T-helper 2 cell treated with Interferon-gamma antibody and Interleukin-4, amounts not matched to agents 100 ng/mL and 5 ng/mL, for 36 hours (primary cell): Measurements from ENCODE around the gene TASP1. TPM values are rescaled to one million over a fixed set of nuclear protein-coding genes. Genes with fewer than 3 reads are reported as not detected.
"Not testable (repeated sequence)": the region's sequence is repeated elsewhere in the genome, so short reads cannot be mapped to it uniquely, and the experiment has no call there.

Experiments
- intact Hi-C: fragments of 100-400 bp; cut with micrococcal nuclease; formaldehyde crosslinking; loops from one replicate; pipeline ENCODE4 v1.15.1; 2023
- total RNA-seq: library from RNA; stranded (reverse); gene quantifications from 2 replicates; pipeline ENCODE4 v1.2.3, GENCODE V29; 2022

TASP1 gene
- total RNA-seq, 1 donor from 2014 or later = 7.8 TPM

DNA sequence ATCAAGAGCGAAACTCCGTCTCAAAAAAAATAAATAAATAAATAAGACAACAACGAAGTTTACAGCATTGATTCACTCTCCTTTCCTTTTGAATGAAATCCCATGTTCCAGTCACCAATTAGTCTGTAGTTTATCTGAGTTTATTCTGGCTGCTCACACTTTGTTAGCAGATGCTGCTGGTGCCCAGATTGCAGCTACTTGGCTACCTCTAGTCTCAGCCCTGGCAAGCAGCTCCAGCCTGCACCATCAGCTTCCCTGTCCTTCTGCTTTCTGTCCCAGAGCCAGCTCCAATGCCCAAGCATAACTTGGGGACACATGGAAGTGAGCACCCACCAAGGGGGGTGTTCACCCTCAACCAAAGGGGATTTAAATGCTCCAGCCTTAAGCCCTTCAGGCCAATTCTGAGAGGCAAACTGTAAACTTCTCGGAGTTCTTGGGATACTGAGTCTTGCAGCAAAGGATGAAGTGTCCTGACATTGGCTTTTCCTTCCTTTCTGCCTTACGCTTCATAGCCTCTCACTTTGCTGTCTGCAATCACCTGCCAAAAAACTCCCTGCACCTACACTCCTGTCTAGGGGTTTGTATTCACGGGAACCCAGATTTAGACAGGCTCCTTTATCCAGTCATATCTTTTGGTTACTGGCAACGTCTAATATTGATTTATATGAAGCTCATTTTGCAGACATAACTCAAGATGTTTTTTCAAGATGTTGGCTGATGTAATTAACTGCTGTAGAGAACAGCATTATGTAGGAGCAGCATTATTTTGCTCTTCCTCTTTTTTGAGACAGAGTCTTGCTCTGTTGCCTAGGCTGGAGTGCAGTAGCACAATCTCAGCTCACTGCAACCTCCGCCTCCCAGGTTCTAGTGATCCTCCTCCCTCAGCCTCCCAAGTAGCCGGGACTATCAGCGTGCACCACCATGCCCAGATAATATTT, 9.8 kb upstream of the TASP1 start:
- intact Hi-C loops = no loop called here

DNA sequence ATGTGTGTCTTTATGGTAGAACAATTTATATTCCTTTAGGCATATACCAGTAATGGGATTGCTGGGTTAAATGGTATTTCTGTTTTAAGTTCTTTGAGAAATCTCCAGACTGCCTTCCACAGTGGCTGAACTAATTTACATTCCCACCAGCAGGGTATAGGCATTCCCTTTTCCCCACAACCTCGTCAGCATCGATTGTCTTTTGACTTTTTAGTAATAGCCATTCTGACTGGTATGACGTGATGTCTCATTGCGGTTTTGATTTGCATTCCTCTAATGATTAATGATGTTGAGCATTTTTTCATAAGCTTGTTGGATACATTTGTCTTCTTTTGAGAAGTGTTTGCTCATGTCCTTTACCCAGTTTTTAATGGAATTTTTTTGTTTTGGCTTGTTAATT, 5.3 kb upstream of the TASP1 start:
- intact Hi-C loops = no loop called here

DNA sequence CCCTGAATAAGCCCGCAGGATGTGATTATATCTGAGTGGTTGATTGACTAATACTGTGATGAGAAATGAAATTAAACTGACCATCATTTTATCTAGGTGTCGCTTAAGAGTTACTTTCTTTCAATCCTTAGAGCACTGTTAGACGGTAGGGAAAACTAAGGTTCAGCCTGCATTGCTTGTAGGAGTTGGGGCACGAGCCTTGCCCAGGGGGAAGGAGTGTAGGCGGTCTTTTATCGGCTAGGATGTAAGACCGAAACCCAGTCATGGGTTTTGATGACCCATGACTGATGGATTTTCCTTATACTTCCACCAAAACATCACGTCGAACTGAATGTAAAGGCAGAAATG, 392 bp upstream of the TASP1 start:
- intact Hi-C loops = loop anchor here (2.0 to 5.0 kb wide), 2 partner anchors 146 to 417 kb away; partner anchors contain the start of genes ESF1, ISM1 and NDUFAF5

DNA sequence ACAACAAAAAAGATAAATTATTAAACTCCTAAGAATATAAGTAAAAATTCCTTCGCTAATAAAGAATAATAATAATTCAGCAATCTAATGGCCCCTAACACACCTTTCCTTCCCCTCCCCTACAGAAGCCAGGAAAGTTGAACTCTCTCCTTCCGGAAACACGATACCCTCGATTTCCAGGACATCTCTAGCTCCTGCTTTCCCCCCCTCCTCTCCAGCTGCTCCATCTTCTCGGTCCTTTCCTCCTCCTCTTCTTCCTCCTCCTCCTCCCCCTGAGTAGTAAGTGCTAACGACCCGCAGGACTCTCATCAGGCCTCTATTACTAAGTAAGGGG, 603 bp downstream of the TASP1 start:
- intact Hi-C loops = loop anchor here (2.0 to 5.0 kb wide), 2 partner anchors 147 to 416 kb away; partner anchors contain the start of genes ESF1, ISM1 and NDUFAF5

DNA sequence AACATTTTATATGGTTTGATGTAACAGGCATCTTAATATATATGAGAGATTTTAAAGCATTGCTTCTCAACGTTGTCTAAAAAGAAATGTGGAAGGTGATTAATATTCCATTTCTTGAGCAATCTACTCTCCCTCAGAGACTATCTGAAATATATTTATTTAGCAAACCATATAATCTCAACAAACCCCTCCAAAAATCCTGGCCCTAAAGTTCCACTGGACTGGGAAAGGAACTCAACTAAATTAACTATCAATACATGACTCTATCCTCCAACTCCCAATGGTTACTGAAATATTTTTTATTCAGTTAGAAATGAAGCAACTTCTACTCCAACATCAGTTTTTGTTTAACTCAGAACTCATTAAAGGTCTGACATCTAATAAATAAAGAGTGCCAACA, 6.3 kb downstream of the TASP1 start:
- intact Hi-C loops = no loop called here

DNA sequence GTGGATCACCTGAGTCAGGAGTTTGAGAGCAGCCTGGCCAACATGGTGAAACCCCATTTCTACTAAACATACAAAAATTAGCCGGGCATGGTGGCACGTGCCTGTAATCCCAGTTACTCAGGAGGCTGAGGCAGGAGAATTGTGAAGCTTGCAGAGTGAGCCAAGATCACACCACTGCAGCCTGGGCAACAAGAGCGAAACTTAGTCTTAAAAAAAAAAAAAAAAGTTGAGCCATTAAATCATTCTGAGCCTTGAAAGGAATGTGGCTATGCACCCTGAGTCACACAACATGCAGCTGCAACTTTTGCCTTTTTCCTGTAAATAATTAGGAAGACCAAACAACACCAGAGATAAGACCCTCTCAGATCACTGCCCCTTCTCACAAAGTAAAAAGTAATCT, 11.2 kb downstream of the TASP1 start:
- intact Hi-C loops = not testable (repeated sequence)

DNA sequence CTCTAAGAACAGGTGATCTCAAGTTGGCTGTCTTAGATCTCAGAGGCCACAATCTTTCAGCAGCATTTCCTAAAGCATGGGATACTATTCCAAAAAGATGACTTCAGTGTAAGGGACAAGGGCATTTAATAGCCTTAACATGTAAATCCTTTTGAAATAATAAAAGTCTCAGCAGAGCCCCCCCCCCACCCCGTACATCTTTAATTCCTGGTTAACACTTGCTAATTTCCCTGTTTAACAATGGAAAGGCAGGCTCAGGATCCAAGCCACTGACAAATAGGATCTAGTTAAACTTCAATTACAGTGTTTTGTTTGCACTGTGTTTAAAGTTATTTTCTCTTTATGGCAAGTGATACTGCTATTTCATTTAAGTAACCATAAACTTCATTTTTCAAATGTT, 12.0 kb downstream of the TASP1 start:
- intact Hi-C loops = no loop called here

DNA sequence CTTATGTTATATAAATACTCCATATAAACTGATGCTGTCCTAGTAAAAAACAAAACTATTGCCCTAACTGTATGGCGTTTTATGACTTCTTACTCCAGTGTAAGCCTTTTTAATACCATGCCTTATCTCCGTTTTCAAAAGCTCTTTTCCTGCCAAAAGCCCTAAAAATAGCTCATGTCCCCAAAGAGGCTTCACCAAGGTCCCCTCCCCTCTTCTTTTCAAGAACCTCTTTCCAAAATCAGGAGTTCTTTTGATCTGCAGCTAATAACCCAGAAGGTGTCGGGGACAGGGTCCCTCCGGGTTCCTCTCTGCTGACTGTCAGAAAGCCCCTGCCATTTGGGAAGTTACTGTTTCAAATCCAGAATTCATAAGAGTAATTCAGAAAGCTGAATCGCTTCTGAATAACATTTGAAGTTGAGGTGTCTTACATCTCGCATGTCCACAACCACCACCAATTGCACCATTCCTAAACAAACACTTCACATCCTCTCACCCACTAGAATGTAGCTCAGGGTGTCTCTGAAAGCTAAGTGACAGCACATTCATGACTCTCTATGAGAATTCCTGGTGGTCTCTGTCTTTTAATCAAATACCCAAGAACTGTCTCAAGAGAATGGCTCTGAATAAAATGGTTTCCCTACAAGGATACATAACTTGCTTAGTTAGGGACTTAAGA, 13.3 kb downstream of the TASP1 start:
- intact Hi-C loops = no loop called here

DNA sequence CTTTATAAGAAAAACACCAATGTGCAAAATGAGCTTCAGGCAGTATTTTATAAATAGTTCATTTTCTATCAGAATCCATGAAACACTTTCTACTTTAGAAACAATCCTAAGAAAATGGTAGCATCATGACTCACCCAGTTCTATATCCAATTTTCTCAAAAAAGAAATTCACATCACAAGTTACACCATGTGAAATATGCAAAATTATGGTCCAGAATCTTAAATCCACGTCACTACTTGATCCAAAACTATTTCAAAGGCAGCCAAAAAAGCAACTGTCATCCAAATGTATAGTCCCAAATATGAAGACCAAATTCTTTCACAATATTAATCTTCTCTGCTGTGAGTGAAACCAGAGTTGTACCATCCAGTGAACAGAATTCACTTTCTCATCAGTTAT, 19.3 kb downstream of the TASP1 start:
- intact Hi-C loops = not testable (repeated sequence)

DNA sequence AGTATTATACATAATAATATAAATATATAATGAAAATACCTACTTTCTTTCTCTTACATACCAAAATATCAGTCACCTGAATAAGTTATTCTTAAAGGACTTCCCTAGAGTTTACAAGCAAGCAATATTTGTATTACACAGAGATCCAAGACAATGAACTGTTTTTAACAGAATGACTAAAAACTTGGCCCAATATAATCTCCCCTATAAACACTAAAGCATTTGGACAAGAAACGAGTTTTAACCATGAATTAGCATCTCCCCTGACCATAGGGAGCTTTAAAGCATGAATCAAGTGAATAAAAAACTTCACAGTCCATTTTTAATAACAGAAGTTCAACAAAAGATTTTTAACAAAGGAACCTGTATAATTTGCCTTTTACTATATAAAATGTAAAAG, 20.3 kb downstream of the TASP1 start:
- intact Hi-C loops = not testable (repeated sequence)

DNA sequence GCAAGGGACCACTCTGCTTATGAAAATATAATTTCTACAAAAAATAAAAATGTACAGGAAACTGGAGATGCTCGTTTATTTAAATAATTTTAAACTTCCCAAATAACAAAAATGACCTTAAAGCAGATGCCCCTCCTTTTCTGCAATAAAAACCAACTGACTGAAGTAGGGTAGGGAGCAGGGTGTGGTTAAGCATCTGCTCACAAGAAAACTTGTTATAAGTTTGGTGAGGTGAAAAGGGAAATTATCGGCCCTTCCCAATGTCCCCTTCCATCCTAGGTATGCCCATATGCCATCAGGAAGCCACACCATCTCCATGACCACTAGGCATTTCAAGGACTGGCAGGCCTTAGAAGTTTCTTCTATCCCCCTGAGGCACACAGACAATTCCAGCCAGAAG, 21.1 kb downstream of the TASP1 start:
- intact Hi-C loops = not testable (repeated sequence)

DNA sequence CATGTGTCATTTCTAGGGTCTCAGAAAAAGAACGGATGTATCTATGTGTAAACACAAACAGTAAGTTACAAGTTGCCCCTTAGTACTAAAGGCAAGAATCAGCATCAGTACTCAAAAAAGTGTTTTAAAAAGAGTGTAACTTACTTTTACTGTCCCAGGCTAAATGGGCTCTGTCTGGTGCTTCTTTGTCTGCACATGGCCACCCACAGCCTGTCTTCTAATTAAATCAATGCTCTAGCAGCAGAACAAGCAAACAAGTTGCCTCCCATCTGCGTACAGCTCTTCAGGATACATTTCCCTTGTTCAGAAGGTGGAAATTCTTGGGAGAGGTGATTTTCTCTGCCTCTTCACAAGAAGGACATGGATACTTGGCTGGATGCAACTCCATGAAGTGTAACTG, 22.0 kb downstream of the TASP1 start:
- intact Hi-C loops = not testable (repeated sequence)

DNA sequence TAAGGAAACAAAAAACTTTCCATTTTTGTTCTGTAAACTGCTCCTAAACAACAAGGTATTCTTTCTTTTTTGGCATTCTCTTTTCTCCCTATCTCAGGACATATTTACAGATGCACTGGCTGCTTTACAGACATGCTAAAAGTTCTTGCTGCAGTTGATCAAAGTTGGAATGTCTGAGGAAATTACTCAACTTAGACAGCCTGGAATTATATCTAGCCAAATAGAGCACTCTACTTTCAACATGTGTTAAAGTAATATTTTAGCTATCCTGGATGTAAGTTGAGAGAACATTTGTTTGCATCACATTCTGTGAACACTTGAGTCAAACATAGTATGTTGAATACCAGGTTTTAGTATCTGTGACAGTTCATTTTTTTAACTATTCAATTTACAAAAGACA, 24.8 kb downstream of the TASP1 start:
- intact Hi-C loops = no loop called here

DNA sequence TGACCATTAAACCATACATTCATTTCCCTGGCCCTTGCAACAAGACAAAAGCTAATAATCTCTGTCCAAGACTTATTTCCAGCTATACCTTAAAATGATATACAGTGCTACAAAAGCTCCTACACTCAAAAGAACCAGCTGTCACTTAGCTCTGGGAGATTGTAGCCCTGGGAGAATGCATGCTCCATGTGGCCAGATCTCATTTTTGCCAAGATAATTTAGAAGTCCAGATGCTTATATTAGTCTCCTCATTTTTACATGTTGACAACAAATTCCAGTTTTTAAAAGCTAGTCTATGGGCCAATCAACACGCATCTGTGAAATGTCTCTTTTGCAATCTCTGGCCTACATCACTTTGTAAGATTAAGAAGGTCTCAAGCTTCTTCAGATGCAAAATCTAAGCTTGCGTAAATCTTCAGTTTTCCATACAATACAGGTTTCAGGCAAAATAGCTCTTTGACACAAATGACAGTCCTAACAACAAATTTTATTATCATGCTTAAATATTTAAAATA, 27.1 kb downstream of the TASP1 start:
- intact Hi-C loops = no loop called here

DNA sequence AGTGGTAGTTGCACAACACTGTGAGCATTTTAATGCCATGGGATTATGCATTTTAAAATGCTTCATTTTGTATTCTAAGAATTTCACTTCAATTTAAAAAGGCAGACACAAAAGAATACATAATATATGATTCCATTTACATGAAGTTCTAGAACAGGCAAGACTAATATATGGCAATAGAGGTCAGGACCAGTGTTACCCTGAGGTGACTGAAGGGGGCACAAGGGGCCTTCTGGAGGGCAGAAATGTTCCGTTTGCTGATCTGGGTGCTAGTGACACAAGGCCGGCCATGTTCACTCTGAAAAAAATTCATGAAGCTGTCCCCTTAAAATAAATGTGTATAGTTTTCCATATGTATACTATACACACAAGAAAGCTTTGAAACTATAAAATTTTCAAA, 28.5 kb downstream of the TASP1 start:
- intact Hi-C loops = no loop called here

DNA sequence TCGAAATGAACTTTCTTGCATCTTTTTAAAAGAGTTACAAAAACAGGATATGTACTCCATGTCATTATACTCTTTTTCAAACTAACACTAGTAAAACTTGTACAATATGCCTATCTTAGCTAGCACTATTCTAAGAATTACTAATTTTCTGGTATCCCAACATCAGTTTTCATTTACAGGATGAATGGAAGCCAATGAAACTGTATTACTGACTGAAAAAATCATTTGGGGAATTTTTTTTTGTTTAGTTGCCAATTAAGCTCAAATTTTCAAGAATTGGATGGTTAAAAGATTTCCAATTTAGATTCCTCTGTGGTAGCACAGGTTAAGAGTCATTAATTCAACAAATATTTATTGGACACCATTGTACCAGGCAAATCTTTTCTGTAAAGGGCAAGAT, 30.7 kb downstream of the TASP1 start:
- intact Hi-C loops = no loop called here

DNA sequence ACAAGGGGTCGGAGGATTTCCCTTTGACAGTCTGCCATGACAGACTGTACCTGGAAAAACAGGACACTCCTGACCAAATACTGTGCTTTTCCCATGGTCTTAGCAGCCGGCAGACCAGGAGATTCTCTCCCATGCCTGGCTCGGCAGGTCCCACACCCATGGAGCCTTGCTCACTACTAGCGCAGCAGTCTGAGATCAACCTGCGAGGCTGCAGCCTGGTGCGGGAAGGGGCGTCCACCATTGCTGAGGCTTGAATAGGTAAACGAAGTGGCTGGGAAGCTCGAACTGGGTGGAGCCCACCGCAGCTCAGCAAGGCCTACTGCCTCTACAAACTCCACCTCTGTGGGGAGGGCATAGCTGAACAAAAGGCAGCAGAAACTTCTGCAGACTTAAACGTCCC, 45.3 kb downstream of the TASP1 start:
- intact Hi-C loops = not testable (repeated sequence)

DNA sequence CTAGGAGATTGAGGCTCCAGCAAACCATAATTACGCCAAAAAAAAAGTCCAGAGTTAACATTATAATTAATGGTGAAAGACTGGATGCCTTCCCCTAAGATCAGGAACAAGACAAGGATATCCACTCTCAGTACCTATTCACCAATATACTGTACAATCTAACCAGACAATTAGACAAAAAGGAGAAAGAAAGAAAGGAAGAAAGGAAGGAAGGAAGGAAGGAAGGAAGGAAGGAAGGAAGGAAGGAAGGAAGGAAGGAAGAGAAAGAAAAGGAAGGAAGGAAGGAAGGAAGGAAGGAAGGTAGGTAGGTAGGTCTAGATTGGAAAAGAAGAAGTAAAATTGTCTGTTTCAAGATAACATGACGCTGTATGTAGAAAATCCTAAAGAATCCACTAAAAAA, 50.7 kb downstream of the TASP1 start:
- intact Hi-C loops = no loop called here

DNA sequence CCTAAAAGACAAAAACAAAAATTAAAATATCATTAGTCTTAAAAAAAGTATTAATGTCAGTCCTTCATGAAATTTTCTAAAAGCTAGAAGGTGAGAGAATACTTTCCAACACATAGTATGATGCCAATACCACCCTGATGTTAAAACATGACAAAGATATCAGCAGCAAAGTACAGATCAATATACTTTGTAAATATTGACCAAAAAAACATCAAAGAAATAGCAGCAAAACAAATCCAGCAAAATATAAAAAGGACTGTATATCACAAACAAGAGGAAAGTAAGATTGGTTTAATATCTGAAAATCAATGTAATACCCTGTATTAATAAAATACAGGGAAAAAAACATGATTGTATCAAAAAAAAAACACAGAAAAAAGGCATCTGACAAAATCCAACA, 51.4 kb downstream of the TASP1 start:
- intact Hi-C loops = no loop called here

DNA sequence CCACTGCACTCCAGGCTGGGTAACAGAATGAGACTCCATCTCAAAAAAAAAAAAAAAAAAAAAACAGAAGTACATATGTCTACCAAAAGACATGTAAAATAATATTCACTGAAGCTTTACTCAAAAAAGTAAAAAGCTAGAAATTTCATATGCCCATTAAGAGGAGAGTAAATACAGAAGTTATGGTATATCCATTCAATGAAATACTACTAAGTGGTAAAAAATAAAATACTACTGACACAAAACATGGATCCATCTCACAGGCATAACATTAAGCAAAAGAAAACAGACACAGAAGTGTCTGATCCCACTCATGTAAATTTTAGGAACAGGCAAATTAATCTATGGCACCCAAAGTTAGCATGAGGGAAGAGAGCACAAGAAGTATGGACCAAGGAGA, 52.6 kb downstream of the TASP1 start:
- intact Hi-C loops = no loop called here

DNA sequence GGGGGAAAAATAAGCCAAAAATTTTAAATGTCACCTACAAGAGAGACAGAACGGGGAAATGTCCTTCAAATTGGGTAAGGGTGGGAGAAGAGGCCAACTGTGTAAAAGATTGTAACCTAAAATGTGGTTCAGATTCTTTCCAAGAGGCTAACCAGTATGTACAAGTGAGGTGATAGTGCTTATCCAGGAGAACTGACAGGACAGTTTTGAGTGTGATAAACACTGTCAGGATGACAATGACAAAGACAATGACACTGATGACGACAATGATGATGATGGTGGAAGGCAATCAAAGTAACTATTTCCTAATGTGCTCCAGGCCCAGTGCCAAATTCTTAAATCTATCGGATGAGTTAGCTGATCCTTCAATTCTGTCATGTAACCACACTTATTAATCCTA, 57.3 kb downstream of the TASP1 start:
- intact Hi-C loops = no loop called here

DNA sequence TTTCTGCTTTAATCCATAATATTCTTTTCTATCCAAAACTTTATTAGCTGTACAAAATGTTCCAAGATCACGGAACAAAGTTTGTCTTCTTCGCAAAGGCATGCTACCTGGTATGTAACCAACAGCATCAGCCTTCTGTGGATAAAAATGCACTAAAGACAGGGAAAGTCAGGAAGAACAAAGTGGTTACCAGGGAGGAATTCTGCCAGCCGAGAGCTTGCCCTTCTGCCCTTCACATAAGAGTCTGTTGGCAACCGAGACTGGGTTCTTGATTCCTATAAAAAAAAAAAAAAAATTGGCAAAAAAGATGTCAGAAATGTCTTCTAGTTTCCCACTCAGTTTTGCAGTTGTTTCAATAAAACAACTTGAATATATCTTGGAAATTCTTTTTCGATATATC, 58.0 kb downstream of the TASP1 start:
- intact Hi-C loops = no loop called here

DNA sequence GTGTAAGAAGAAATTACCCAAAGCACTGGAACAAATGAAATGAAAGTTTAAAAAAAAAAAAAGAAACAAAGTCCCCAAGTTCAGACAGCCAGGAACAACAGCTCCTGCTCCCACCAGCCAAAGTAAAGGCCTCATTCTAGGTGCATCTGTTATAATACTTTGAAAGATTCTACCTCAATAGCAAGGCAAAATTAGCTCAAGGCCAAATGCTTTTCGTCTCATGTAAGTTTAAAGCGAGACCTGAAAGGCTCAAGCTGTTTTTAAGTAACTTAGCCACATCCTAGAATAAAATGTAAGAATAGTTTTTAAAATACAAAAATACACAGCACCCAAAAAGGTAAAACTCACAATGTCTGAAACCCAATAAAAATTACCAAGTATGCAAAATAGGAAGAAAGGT, 64.7 kb downstream of the TASP1 start:
- intact Hi-C loops = no loop called here
